K562 (cell line): ENCODE results near the gene SNRPA. TPM values are rescaled to one million over a fixed set of nuclear protein-coding genes. Genes with fewer than 3 reads are reported as not detected.
"Not testable (repeated sequence)": the region's sequence is repeated elsewhere in the genome, so short reads cannot be mapped to it uniquely, and the experiment has no call there.

Experiments
- ATAC-seq: fragments of 200-7000 bp; cut with Tn5 transposase; 3 replicates; pipeline ENCODE4 v1.9.1; 2020; ENCODE audit warnings: moderate library complexity
- BruUV-seq: library from RNA; stranded (reverse); fragments of 400-500 nt; replicated peaks from 2 replicates; lab custom pipeline; 2021; lab: Mats Ljungman, UMichigan
- CTCF ChIA-PET: fragments of 300-600 bp; formaldehyde crosslinking; extraction: SDS; loops from one replicate; lab custom pipeline; 2021; ENCODE audit warnings: low intra/inter-chr PET ratio; lab: Yijun Ruan, JAX
- POLR2A ChIA-PET: fragments of 300-600, 350-650 bp; sonication (Branson Sonifier 250); formaldehyde crosslinking; extraction: SDS; loops from one replicate; lab custom pipeline; 2021; ENCODE audit warnings: antibody characterized with exemption, inconsistent platforms; lab: Yijun Ruan, JAX
- DNase-seq, 4 experiments: peaks; one replicate each; pipeline versions ENCODE4 v3.0.0 to v3.0.0-alpha.2; 2011 to 2018; ENCODE audit warnings: low spot score in 3 of 4, mixed read lengths in 3 of 4; ENCODE audit errors: extremely low read depth in 1 of 4
- FAIRE-seq: peaks from 2 replicates; lab custom pipeline; 2011; peaks lifted over from hg19 to GRCh38; lab: Jason Lieb, UNC
- H2AFZ ChIP-seq: 2 replicates; pipeline ENCODE4 v1.6.0; 2011; ENCODE audit warnings: low read depth, low read length, control low read depth, inconsistent platforms
- H3K27ac ChIP-seq: fragments of 200-600 bp; 3 replicates; pipeline ENCODE4 v1.8.0; 2011; ENCODE audit warnings: low read depth, mild to moderate bottlenecking, control low read depth, inconsistent platforms, low read length, moderate library complexity, mixed read lengths; ENCODE audit errors: extremely low read depth
- H3K27me3 ChIP-seq, 2 experiments: fragments of 300-600 bp in 1 of 2; 2 replicates in 1 of 2; 3 replicates in 1 of 2; pipeline versions ENCODE4 v1.6.0 to v1.8.0; 2011; ENCODE audit warnings: inconsistent platforms in 2 of 2, low read length in 2 of 2, mild to moderate bottlenecking in 1 of 2, mixed read lengths in 1 of 2, moderate library complexity in 1 of 2; ENCODE audit not compliant: control insufficient read depth in 2 of 2, insufficient read depth in 2 of 2
- H3K36me3 ChIP-seq: fragments of 300-600 bp; 3 replicates; pipeline ENCODE4 v1.8.0; 2011; ENCODE audit warnings: mild to moderate bottlenecking, low read length, inconsistent platforms; ENCODE audit not compliant: control insufficient read depth, insufficient read depth
- H3K4me1 ChIP-seq, 2 experiments: fragments of 200-600 bp in 1 of 2; replicated peaks in 1 of 2; 2 replicates in 1 of 2; 3 replicates in 1 of 2; pipeline versions ENCODE4 v1.5.1 to v1.8.0; 2011; ENCODE audit warnings: inconsistent platforms in 2 of 2, low read length in 2 of 2, mild to moderate bottlenecking in 1 of 2, mixed read lengths in 1 of 2, moderate library complexity in 1 of 2; ENCODE audit not compliant: control insufficient read depth in 2 of 2, insufficient read depth in 2 of 2
- H3K4me2 ChIP-seq: 2 replicates; pipeline ENCODE4 v1.6.1; 2011; ENCODE audit warnings: low read length, control low read depth, inconsistent platforms, mixed read lengths; ENCODE audit not compliant: insufficient read depth
- H3K4me3 ChIP-seq: fragments of 200-600 bp; sonication (generic), shearing (Covaris generic); 2 replicates; pipeline ENCODE4 v1.5.1; 2016; ENCODE audit warnings: control low read depth, inconsistent platforms
- H3K79me2 ChIP-seq: fragments of 200-600 bp; 3 replicates; pipeline ENCODE4 v1.8.0; 2011; ENCODE audit warnings: low read length, inconsistent platforms; ENCODE audit not compliant: control insufficient read depth, insufficient read depth
- H3K9ac ChIP-seq, 2 experiments: 2 replicates each; pipeline versions ENCODE4 v1.6.0 to v1.6.1; 2011; ENCODE audit warnings: low read depth in 2 of 2, low read length in 2 of 2, control low read depth in 1 of 2, inconsistent platforms in 1 of 2, mild to moderate bottlenecking in 1 of 2, mixed read lengths in 1 of 2; ENCODE audit not compliant: insufficient read depth in 1 of 2
- H3K9me1 ChIP-seq: one replicate; pipeline ENCODE4 v1.6.0; 2011; ENCODE audit warnings: inconsistent platforms, mild to moderate bottlenecking, low read length, moderate library complexity; ENCODE audit not compliant: control insufficient read depth, insufficient read depth
- H3K9me3 ChIP-seq: replicated peaks from 2 replicates; pipeline ENCODE4 v1.5.1; 2011; ENCODE audit warnings: low read depth, low read length, inconsistent platforms; ENCODE audit not compliant: control insufficient read depth, insufficient read depth
- H4K20me1 ChIP-seq: replicated peaks from 2 replicates; pipeline ENCODE4 v1.6.1; 2011; ENCODE audit warnings: low read length, inconsistent platforms, mixed read lengths; ENCODE audit not compliant: control insufficient read depth, insufficient read depth
- ELK1 ChIP-seq: sonication (generic); formaldehyde crosslinking; IDR thresholded peaks from 2 replicates; pipeline ENCODE4 v1.8.1; 2022; ENCODE audit warnings: missing genetic modification reagents
- NFXL1 ChIP-seq: fragments of 450-650 bp; formaldehyde crosslinking; IDR thresholded peaks from 2 replicates; pipeline ENCODE4 v1.4.0; 2021; ENCODE audit warnings: mild to moderate bottlenecking
- WGBS: fragments of 100-300 bp; shearing (Covaris generic); methylation state at CpG from one replicate; pipeline ENCODE4 v1.1.6; 2016; ENCODE audit warnings: low coverage, mixed read lengths; ENCODE audit not compliant: insufficient coverage; ENCODE audit errors: missing lambda C conversion rate; 5-methylcytosine and 5-hydroxymethylcytosine counted together
- in situ Hi-C: fragments of 300-500 bp; cut with MboI; formaldehyde crosslinking; loops from 4 replicates; pipeline ENCODE4 v1.15.0; 2018; ENCODE audit warnings: inconsistent platforms, mixed read lengths
- intact Hi-C: fragments of 100-400 bp; cut with micrococcal nuclease; formaldehyde crosslinking; loops from 2 replicates; pipeline ENCODE4 v1.14.2; 2022
- polyA plus RNA-seq, 8 experiments: library from polyadenylated mRNA; depleted of rRNA in 4 of 8; stranded (reverse) in 5 of 8; unstranded in 3 of 8; fragments of >200 nt; fragmentation: Nextera tagmentation in 2 of 8; fragmentation: Illumina TruSeq in 1 of 8; extraction: Ambion mirVana in 2 of 8; extraction: Trizol in 1 of 8; gene quantifications; 2 replicates each; pipeline versions ENCODE4 v1.2.1 to v1.2.3, GENCODE V29; 2011 to 2014; ENCODE audit warnings: inconsistent platforms in 1 of 8, missing spikeins in 1 of 8
- total RNA-seq, 7 experiments: library from RNA; depleted of rRNA in 6 of 7; stranded (reverse); fragments of >200 nt in 6 of 7; fragmentation: Illumina TruSeq in 2 of 7; extraction: Trizol in 2 of 7; gene quantifications; 2 replicates each; pipeline versions ENCODE4 v1.2.1 to v1.2.3, GENCODE V29; 2011 to 2021; ENCODE audit warnings: low replicate concordance in 1 of 7

The SNRPA gene
- total and polyA plus RNA-seq, 9 of the 15 experiments (the other 6 are each of a cell fraction or from before 2014, with no cell fraction given): 16.3 to 311 (median 193) TPM

DNA sequence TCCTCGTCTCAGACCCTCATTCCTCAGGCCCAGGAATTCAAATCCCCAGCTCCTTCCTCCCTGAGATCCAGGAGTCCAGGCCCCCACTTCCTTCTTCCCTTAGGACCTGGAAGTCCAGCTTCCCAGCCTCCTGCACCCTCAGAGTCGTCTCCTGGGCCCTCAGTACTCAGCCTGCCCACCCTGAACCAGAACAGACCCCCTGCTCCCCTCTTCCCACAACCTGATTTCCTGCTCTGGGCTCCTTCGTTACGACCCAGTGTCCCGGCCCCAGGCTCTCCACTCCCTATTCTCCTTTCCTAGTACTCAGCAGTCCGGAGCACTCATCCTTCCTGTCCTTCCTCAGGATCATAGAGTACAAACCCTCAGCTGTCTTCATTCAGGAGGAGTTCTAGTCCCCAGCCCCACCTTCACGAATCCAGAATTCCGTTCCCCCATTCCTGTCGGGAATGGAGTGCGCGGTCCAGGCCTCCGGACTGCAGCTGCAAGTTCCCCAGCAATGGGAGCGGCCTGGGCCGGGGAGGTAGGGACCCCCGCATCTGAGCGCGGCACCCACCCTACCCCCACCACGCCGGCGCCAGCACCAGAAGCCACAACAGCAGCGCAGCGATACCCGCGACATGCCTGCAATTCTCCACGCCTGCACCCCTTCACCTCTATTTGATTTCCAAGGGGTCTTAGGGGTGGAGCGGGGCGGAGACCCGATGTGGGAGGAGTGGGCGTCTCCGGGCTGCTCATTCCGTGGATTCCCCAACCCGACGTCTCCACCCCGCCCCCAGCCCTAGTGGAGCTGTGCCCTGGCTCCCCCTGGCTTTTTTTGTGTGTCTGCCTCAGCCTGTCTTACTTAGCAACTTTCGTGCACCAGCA lies 60.7 kb downstream of the SNRPA start (continued):
- TF ChIP-seq ELK1 (CRISPR knock-in tag) (no peak), NFXL1 (CRISPR knock-in tag) (no peak)

DNA sequence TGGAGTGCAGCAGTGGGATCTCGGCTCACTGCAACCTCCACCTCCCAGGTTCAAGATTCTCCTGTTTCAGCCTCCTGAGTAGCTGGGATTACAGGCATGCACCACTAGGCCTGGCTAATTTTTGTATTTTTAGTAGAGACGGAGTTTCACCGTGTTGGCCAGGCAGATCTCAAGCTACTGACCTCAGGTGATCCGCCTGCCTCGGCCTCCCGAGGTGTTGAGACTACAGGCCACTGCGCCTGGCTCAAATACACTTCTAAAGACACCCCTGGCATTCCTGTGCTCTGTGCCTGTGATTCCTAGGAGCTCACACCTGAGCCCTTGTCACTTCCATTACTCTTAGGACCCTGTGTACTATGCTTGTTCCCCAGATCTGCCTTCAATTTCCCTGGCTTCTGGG lies 61.6 kb downstream of the SNRPA start:
- POLR2A ChIA-PET: interaction anchor here (0.6 to 1.0 kb wide), 4 partner anchors 11 to 149 kb away, joined by 3 read pairs; no protein-coding TSS in a partner anchor
- H3K27me3 ChIP-seq, FAIRE-seq, H3K9me3 ChIP-seq, ATAC-seq, H4K20me1 ChIP-seq, DNase-seq, H3K79me2 ChIP-seq, intact Hi-C loops, H3K27ac ChIP-seq, H3K9me1 ChIP-seq, BruUV-seq, H2AFZ ChIP-seq, H3K4me2 ChIP-seq, CTCF ChIA-PET, H3K4me3 ChIP-seq: not testable (repeated sequence)
- in situ Hi-C loops: loop anchor here (5.0 kb wide), 1 partner anchor 320 kb away; no protein-coding TSS in a partner anchor
- Histone ChIP-seq H3K4me1 (peaks cover 19 to 46% of the 10 kb centered on the region in 2 experiments; a peak in 4 of 5 replicates), H3K36me3 (peaks cover 22% of the 10 kb centered on the region; the same call in 2 of the 3 replicates), H3K9ac (peak overlapping the region in 1 of 2 experiments; percentile 58; a peak in 1 of 4 replicates)
- 76% methylated on average over 7 of the region's 7 CpGs for WGBS
